H1 (cell line): ENCODE data around the gene RAP1GAP. TPM values are rescaled to one million over a fixed set of nuclear protein-coding genes. Genes with fewer than 3 reads are reported as not detected.

Experiments used
- CTCF ChIA-PET: fragments of 300-600 bp; sonication (Branson Sonifier 250); formaldehyde crosslinking; loops from one replicate; lab custom pipeline; 2021; ENCODE audit not compliant: partially characterized antibody; lab: Charles Lee
- POLR2A ChIA-PET: fragments of 300-600 bp; sonication (Branson Sonifier 250); formaldehyde crosslinking; loops from one replicate; lab custom pipeline; 2021; ENCODE audit warnings: inconsistent platforms; ENCODE audit not compliant: partially characterized antibody; lab: Charles Lee
- DNase-seq, 2 experiments: peaks; one replicate each; pipeline versions ENCODE4 v3.0.0 to v3.0.0-alpha.2; 2010 to 2022; ENCODE audit warnings: low spot score in 2 of 2, low read depth in 1 of 2, mixed read lengths in 1 of 2
- FAIRE-seq: peaks from 2 replicates; lab custom pipeline; 2011; peaks lifted over from hg19 to GRCh38; lab: Jason Lieb, UNC
- H2AFZ ChIP-seq: 2 replicates; pipeline ENCODE4 v1.8.1; 2012; ENCODE audit warnings: low read length, inconsistent platforms
- H2AK5ac ChIP-seq: 2 replicates; pipeline ENCODE4 v1.6.1; 2013; ENCODE audit warnings: low read depth, low read length
- H2BK120ac ChIP-seq: replicated peaks from 2 replicates; pipeline ENCODE3; 2013; ENCODE audit warnings: low read depth, low read length, inconsistent platforms
- H2BK12ac ChIP-seq: 2 replicates; pipeline ENCODE4 v1.6.1; 2013; ENCODE audit warnings: low read depth, low read length
- H2BK15ac ChIP-seq: 2 replicates; pipeline ENCODE4 v1.6.1; 2013; ENCODE audit warnings: low read length
- H2BK20ac ChIP-seq: 2 replicates; pipeline ENCODE4 v1.6.1; 2013; ENCODE audit warnings: low read length
- H2BK5ac ChIP-seq: 2 replicates; pipeline ENCODE4 v1.6.1; 2013; ENCODE audit warnings: low read depth, low read length
- H3K14ac ChIP-seq: 2 replicates; pipeline ENCODE4 v1.6.1; 2013; ENCODE audit warnings: inconsistent platforms; ENCODE audit not compliant: insufficient read length
- H3K18ac ChIP-seq: 2 replicates; pipeline ENCODE4 v1.6.1; 2013; ENCODE audit warnings: low read length; ENCODE audit errors: extremely low read depth
- H3K23ac ChIP-seq: 2 replicates; pipeline ENCODE4 v1.6.1; 2013; ENCODE audit warnings: inconsistent platforms; ENCODE audit not compliant: insufficient read length
- H3K23me2 ChIP-seq: 2 replicates; pipeline ENCODE4 v1.6.1; 2013; ENCODE audit warnings: low read depth, low read length
- H3K27ac ChIP-seq: 2 replicates; pipeline ENCODE4 v1.6.1; 2011; ENCODE audit warnings: low read depth, low read length, inconsistent platforms
- H3K27me3 ChIP-seq, 4 experiments: replicated peaks in 1 of 4; 1 replicate in 1 of 4; 2 replicates in 3 of 4; pipeline versions ENCODE4 v1.6.1 to v1.8.1; 2011 to 2013; ENCODE audit warnings: low read length in 3 of 4, mild to moderate bottlenecking in 3 of 4, inconsistent platforms in 2 of 4, mixed read lengths in 2 of 4, moderate library complexity in 1 of 4; ENCODE audit not compliant: control insufficient read depth in 3 of 4, insufficient read depth in 3 of 4; ENCODE audit errors: extremely low read depth in 1 of 4
- H3K36me3 ChIP-seq, 4 experiments: 2 replicates each; pipeline versions ENCODE4 v1.6.1 to v1.8.1; 2011 to 2013; ENCODE audit warnings: mild to moderate bottlenecking in 4 of 4, low read length in 3 of 4, moderate library complexity in 2 of 4, control low read depth in 1 of 4, inconsistent platforms in 1 of 4; ENCODE audit not compliant: insufficient read depth in 4 of 4, control insufficient read depth in 2 of 4
- H3K4ac ChIP-seq: replicated peaks from 2 replicates; pipeline ENCODE3; 2013; ENCODE audit warnings: low read length, low read depth, mixed read lengths, inconsistent platforms; ENCODE audit not compliant: insufficient read length
- H3K4me1 ChIP-seq, 4 experiments: replicated peaks in 1 of 4; 1 replicate in 1 of 4; 2 replicates in 3 of 4; pipeline versions ENCODE4 v1.6.1 to v1.8.1; 2011 to 2013; ENCODE audit warnings: low read length in 3 of 4, inconsistent platforms in 2 of 4, mixed read lengths in 1 of 4; ENCODE audit not compliant: insufficient read depth in 4 of 4, control insufficient read depth in 3 of 4
- H3K4me2 ChIP-seq, 2 experiments: 2 replicates each; pipeline versions ENCODE4 v1.6.1 to v1.8.1; 2011 to 2013; ENCODE audit warnings: low read depth in 2 of 2, low read length in 2 of 2, control low read depth in 1 of 2, inconsistent platforms in 1 of 2, mild to moderate bottlenecking in 1 of 2; ENCODE audit not compliant: insufficient read depth in 1 of 2
- H3K4me3 ChIP-seq, 4 experiments: fragments of 200-600, 300-600 bp in 1 of 4; sonication (generic), shearing (Covaris generic), sonication (Bioruptor Twin) in 1 of 4; 2 replicates each; pipeline versions ENCODE4 v1.5.1 to v1.8.1; 2011 to 2016; ENCODE audit warnings: low read length in 4 of 4, low read depth in 3 of 4, control low read depth in 2 of 4, inconsistent platforms in 2 of 4, mild to moderate bottlenecking in 2 of 4, mixed read lengths in 1 of 4, moderate library complexity in 1 of 4; ENCODE audit not compliant: insufficient read depth in 2 of 4; ENCODE audit errors: extremely low read depth in 1 of 4
- H3K56ac ChIP-seq: replicated peaks from 2 replicates; pipeline ENCODE3; 2013; ENCODE audit warnings: low read depth, mild to moderate bottlenecking, mixed read lengths, low read length, inconsistent platforms; ENCODE audit not compliant: insufficient read length
- H3K79me1 ChIP-seq: 2 replicates; pipeline ENCODE4 v1.6.1; 2013; ENCODE audit warnings: low read depth, low read length, control low read depth
- H3K79me2 ChIP-seq, 2 experiments: 2 replicates each; pipeline versions ENCODE4 v1.6.1 to v1.8.1; 2012 to 2013; ENCODE audit warnings: low read length in 2 of 2, mild to moderate bottlenecking in 2 of 2, inconsistent platforms in 1 of 2; ENCODE audit not compliant: insufficient read depth in 2 of 2, control insufficient read depth in 1 of 2
- H3K9ac ChIP-seq, 4 experiments: replicated peaks in 1 of 4; 1 replicate in 1 of 4; 2 replicates in 3 of 4; pipeline versions ENCODE4 v1.6.1 to v1.8.1; 2011 to 2013; ENCODE audit warnings: low read depth in 3 of 4, low read length in 3 of 4, control low read depth in 2 of 4, mild to moderate bottlenecking in 2 of 4, moderate library complexity in 2 of 4, inconsistent platforms in 1 of 4; ENCODE audit errors: extremely low read depth in 1 of 4
- H3K9me3 ChIP-seq, 2 experiments: 2 replicates each; pipeline versions ENCODE4 v1.6.1 to v1.8.1; 2012 to 2013; ENCODE audit warnings: mild to moderate bottlenecking in 2 of 2, moderate library complexity in 2 of 2, control low read depth in 1 of 2, inconsistent platforms in 1 of 2, low read depth in 1 of 2, low read length in 1 of 2, mixed read lengths in 1 of 2; ENCODE audit not compliant: insufficient read depth in 2 of 2
- H4K20me1 ChIP-seq, 2 experiments: replicated peaks in 1 of 2; 2 replicates each; pipeline versions ENCODE3 to v1.8.1; 2011 to 2013; ENCODE audit warnings: inconsistent platforms in 2 of 2, low read length in 2 of 2, mild to moderate bottlenecking in 1 of 2; ENCODE audit not compliant: insufficient read depth in 2 of 2, control insufficient read depth in 1 of 2
- H4K5ac ChIP-seq: 2 replicates; pipeline ENCODE4 v1.6.1; 2013; ENCODE audit warnings: low read length, low read depth, mixed read lengths, inconsistent platforms; ENCODE audit not compliant: insufficient read length
- H4K8ac ChIP-seq: 2 replicates; pipeline ENCODE4 v1.8.0; 2013; ENCODE audit warnings: mild to moderate bottlenecking, moderate library complexity, low read length, inconsistent platforms; ENCODE audit not compliant: insufficient read depth; ENCODE audit errors: extremely low read depth
- H4K91ac ChIP-seq: replicated peaks from 2 replicates; pipeline ENCODE3; 2013; ENCODE audit warnings: low read length, mixed read lengths, inconsistent platforms; ENCODE audit not compliant: insufficient read length
- ATF3 ChIP-seq: IDR thresholded peaks from 2 replicates; pipeline ENCODE4 v1.6.1; 2011; ENCODE audit warnings: low read depth, mild to moderate bottlenecking, low read length; ENCODE audit not compliant: insufficient read depth
- BCL11A ChIP-seq, 2 experiments: IDR thresholded peaks; one replicate each; pipeline ENCODE4 v1.6.1; 2011; ENCODE audit warnings: low read depth in 2 of 2, low read length in 2 of 2, mild to moderate bottlenecking in 2 of 2
- CHD2 ChIP-seq: IDR thresholded peaks from 2 replicates; pipeline ENCODE4 v1.6.1; 2012; ENCODE audit warnings: low read length, improper control_type of control experiment
- EGR1 ChIP-seq: IDR thresholded peaks from 2 replicates; pipeline ENCODE4 v1.6.1; 2011; ENCODE audit warnings: low read depth, low read length, borderline replicate concordance
- KDM4A ChIP-seq: IDR thresholded peaks from one replicate; pipeline ENCODE4 v1.7.1; 2012; ENCODE audit warnings: low read depth, mild to moderate bottlenecking, moderate library complexity, low read length, inconsistent platforms; ENCODE audit not compliant: severe bottlenecking
- POLR2AphosphoS5 ChIP-seq: IDR thresholded peaks from 2 replicates; pipeline ENCODE4 v1.6.1; 2011; ENCODE audit warnings: low read depth, low read length
- SIN3A ChIP-seq, 2 experiments: IDR thresholded peaks in 1 of 2; conservative IDR thresholded peaks in 1 of 2; 2 replicates each; pipeline ENCODE4 v1.6.1; 2011 to 2012; ENCODE audit warnings: low read length in 2 of 2, improper control_type of control experiment in 1 of 2, low read depth in 1 of 2, mild to moderate bottlenecking in 1 of 2
- WGBS, 2 experiments: shearing (Covaris generic) in 1 of 2; methylation state at CpG; one replicate each; pipeline versions ENCODE4 v1.1.6 to v1.1.7; 2013 to 2015; ENCODE audit warnings: low lambda C conversion rate in 2 of 2, mixed read lengths in 2 of 2, inconsistent platforms in 1 of 2, low coverage in 1 of 2, missing lambda C conversion rate in 1 of 2; ENCODE audit not compliant: insufficient replicate concordance in 2 of 2, insufficient coverage in 1 of 2, insufficient read length in 1 of 2; ENCODE audit errors: extremely low coverage in 1 of 2, missing lambda C conversion rate in 1 of 2; 5-methylcytosine and 5-hydroxymethylcytosine counted together
- polyA plus RNA-seq, 7 experiments: library from polyadenylated mRNA; depleted of rRNA in 3 of 7; stranded (reverse) in 5 of 7; unstranded in 2 of 7; fragments of >200 nt in 5 of 7; fragments of 200-250 nt in 2 of 7; gene quantifications; 1 replicate in 5 of 7; 2 replicates in 1 of 7; 4 replicates in 1 of 7; pipeline versions ENCODE4 v1.2.1 to v1.2.3, GENCODE V29; 2011 to 2013; ENCODE audit warnings: missing spikeins in 2 of 7, mixed read lengths in 2 of 7
- total RNA-seq: library from RNA; stranded (reverse); fragmentation: NEBNext Ultra II Directional; extraction: Animal tissue kit (Norgen Biotek cat#: 25700); gene quantifications from 2 replicates; pipeline ENCODE4 v1.2.1, GENCODE V29; 2021

Gene RAP1GAP
- total and polyA plus RNA-seq, 2 of the 8 experiments (the other 6 are each of a cell fraction or from before 2014, with no cell fraction given): 8.4 TPM

GRCh38 chr1:21550866-21551475 lies 118.2 kb downstream of the RAP1GAP start:
- Histone ChIP-seq H3K27ac (0 out of 2 replicates have a peak overlapping the region, but pooled peaks have one; percentile 24), H2AK5ac (no peak overlapping the region), H3K79me2 (peaks cover 0 to 20% of the 10 kb centered on the region in 2 experiments; a peak in 2 of 4 replicates), H3K14ac (no peak overlapping the region), H2AFZ (no peak overlapping the region), H3K4ac (no peak overlapping the region), H3K4me1 (peaks cover 3 to 32% (median 16%) of the 10 kb centered on the region in 4 experiments), H3K18ac (no peak overlapping the region; the same call in 1 of the 2 replicates), H3K9me3 (no peaks in the 10 kb centered on the region), H3K27me3 (no peaks in the 10 kb centered on the region), H4K8ac (no peak overlapping the region), H3K79me1 (peaks cover 15% of the 10 kb centered on the region), H2BK5ac (no peak overlapping the region), H3K56ac (no peak overlapping the region), H2BK120ac (no peak overlapping the region), H3K23me2 (no peaks in the 10 kb centered on the region), H3K23ac (peak overlapping the region; percentile 7), H4K5ac (no peak overlapping the region), H3K36me3 (no peaks in the 10 kb centered on the region; a peak in 2 of 8 replicates), H2BK15ac (peak overlapping the region; percentile 23; the same call in 1 of the 2 replicates), H3K9ac (peak overlapping the region in 1 of 4 experiments; percentile 40; a peak in 1 of 7 replicates), H3K4me3 (no peak overlapping the region), H4K20me1 (peaks cover 4 to 5% of the 10 kb centered on the region in 2 experiments), H3K4me2 (peak overlapping the region in 1 of 2 experiments; percentile 24; a peak in 1 of 4 replicates), H2BK12ac (no peak overlapping the region), H4K91ac (no peak overlapping the region), H2BK20ac (0 out of 2 replicates have a peak overlapping the region, but pooled peaks have one; percentile 35)
- POLR2A ChIA-PET: interaction anchor here (0.9 to 1.2 kb wide), 3 partner anchors 9 to 23 kb away, joined by 4 read pairs; no protein-coding TSS in a partner anchor
- WGBS, 2 experiments: 90% methylated on average over 12 of the region's 12 CpGs; no CpG with 5 or more reads in 1 of the 2 experiments
- TF ChIP-seq KDM4A (no peak), SIN3A (conservative IDR thresholded peaks at IDR 0.05 in 1 of 2, IDR thresholded peaks at IDR 0.05 in 1 of 2; ENCODE audit: low read depth in 1 of 2, low read length in 2 of 2) (no peak), BCL11A (IDR thresholded peaks at IDR 0.05; ENCODE audit: low read depth in 2 of 2, low read length in 2 of 2) (no peak), CHD2 (no peak), EGR1 (no peak), ATF3 (no peak), POLR2AphosphoS5 (no peak)
- FAIRE-seq (no peak), DNase-seq (no peak)
- CTCF ChIA-PET: interaction anchor here (1.2 to 7.7 kb wide), 2 partner anchors 13 to 22 kb away, joined by 4 to 85 read pairs; no protein-coding TSS in a partner anchor
